ENCODE results near the gene CHRNG.
"Not testable (repeated sequence)": the region's sequence is repeated elsewhere in the genome, so short reads cannot be mapped to it uniquely, and the experiment has no call there.

CHRNG gene

GRCh38 chr2:232570481-232570880 is 31.0 kb downstream of the CHRNG start:
- ATAC-seq (replicated peaks; ENCODE audit: extremely low read depth, poor library complexity, severe bottlenecking); DNase-seq (ENCODE audit: low spot score in 2 of 2); H3K9me3 Mint-ChIP-seq; H3K4me1 Mint-ChIP-seq; H3K4me3 Mint-ChIP-seq; H3K27me3 Mint-ChIP-seq: not testable (repeated sequence)
- H3K36me3 Mint-ChIP-seq (ENCODE audit: insufficient read depth), result peaks cover 58% of the 10 kb centered on the region
- H3K27ac Mint-ChIP-seq (ENCODE audit: low read depth), result peak overlapping the region; percentile 44

GRCh38 chr2:232571026-232571474 is 31.6 kb downstream of the CHRNG start:
- peaks cover 53% of the 10 kb centered on the region for H3K36me3 Mint-ChIP-seq (ENCODE audit: insufficient read depth)
- no peaks in the 10 kb centered on the region for H3K27me3 Mint-ChIP-seq
- H3K27ac Mint-ChIP-seq (ENCODE audit: low read depth), result peak overlapping the region; percentile 44
- no peaks in the 10 kb centered on the region for H3K4me1 Mint-ChIP-seq
- H3K4me3 Mint-ChIP-seq, result no peak overlapping the region
- ATAC-seq (replicated peaks; ENCODE audit: extremely low read depth, poor library complexity, severe bottlenecking), result no peak
- no peaks in the 10 kb centered on the region for H3K9me3 Mint-ChIP-seq
- DNase-seq (ENCODE audit: low spot score in 2 of 2), result no peak

GRCh38 chr2:232573042-232573441 is 33.5 kb downstream of the CHRNG start:
- ATAC-seq (replicated peaks; ENCODE audit: extremely low read depth, poor library complexity, severe bottlenecking) (no peak), DNase-seq (ENCODE audit: low spot score in 2 of 2) (no peak)
- no peaks in the 10 kb centered on the region for H3K9me3 Mint-ChIP-seq
- no peak overlapping the region for H3K4me3 Mint-ChIP-seq
- H3K27me3 Mint-ChIP-seq, result no peaks in the 10 kb centered on the region
- H3K36me3 Mint-ChIP-seq (ENCODE audit: insufficient read depth), result peaks cover 37% of the 10 kb centered on the region
- H3K27ac Mint-ChIP-seq (ENCODE audit: low read depth), result no peak overlapping the region
- H3K4me1 Mint-ChIP-seq, result no peaks in the 10 kb centered on the region

- H3K4me3 Mint-ChIP-seq, result no peak overlapping the region
- H3K27ac Mint-ChIP-seq (ENCODE audit: low read depth), result no peak overlapping the region
- DNase-seq (ENCODE audit: low spot score in 2 of 2) (no peak), ATAC-seq (replicated peaks; ENCODE audit: extremely low read depth, poor library complexity, severe bottlenecking) (no peak)
- H3K9me3 Mint-ChIP-seq, result no peaks in the 10 kb centered on the region
- no peaks in the 10 kb centered on the region for H3K4me1 Mint-ChIP-seq
- H3K27me3 Mint-ChIP-seq, result no peaks in the 10 kb centered on the region
- H3K36me3 Mint-ChIP-seq (ENCODE audit: insufficient read depth), result peaks cover 29% of the 10 kb centered on the region
Measured at GRCh38 chr2:232573771-232574435, 34.4 kb downstream of the CHRNG start.

- DNase-seq (ENCODE audit: low spot score in 2 of 2) (no peak), ATAC-seq (replicated peaks; ENCODE audit: extremely low read depth, poor library complexity, severe bottlenecking) (no peak)
- no peaks in the 10 kb centered on the region for H3K9me3 Mint-ChIP-seq
- H3K4me1 Mint-ChIP-seq, result no peaks in the 10 kb centered on the region
- H3K36me3 Mint-ChIP-seq (ENCODE audit: insufficient read depth), result peaks cover 22% of the 10 kb centered on the region
- H3K27me3 Mint-ChIP-seq, result no peaks in the 10 kb centered on the region
- no peak overlapping the region for H3K4me3 Mint-ChIP-seq
- H3K27ac Mint-ChIP-seq (ENCODE audit: low read depth), result no peak overlapping the region
Measured at GRCh38 chr2:232574674-232575403, 35.3 kb downstream of the CHRNG start.

GRCh38 chr2:232575404-232575746 is 35.9 kb downstream of the CHRNG start:
- DNase-seq (ENCODE audit: low spot score in 2 of 2), result no peak
- H3K9me3 Mint-ChIP-seq, result no peaks in the 10 kb centered on the region
- no peak overlapping the region for H3K27ac Mint-ChIP-seq (ENCODE audit: low read depth)
- peaks cover 19% of the 10 kb centered on the region for H3K36me3 Mint-ChIP-seq (ENCODE audit: insufficient read depth)
- no peak for ATAC-seq (replicated peaks; ENCODE audit: extremely low read depth, poor library complexity, severe bottlenecking)
- no peaks in the 10 kb centered on the region for H3K27me3 Mint-ChIP-seq
- H3K4me3 Mint-ChIP-seq, result no peak overlapping the region
- no peaks in the 10 kb centered on the region for H3K4me1 Mint-ChIP-seq

GRCh38 chr2:232576995-232577394 is 37.5 kb downstream of the CHRNG start:
- no peak overlapping the region for H3K27ac Mint-ChIP-seq (ENCODE audit: low read depth)
- DNase-seq (ENCODE audit: low spot score in 2 of 2) (no peak), ATAC-seq (replicated peaks; ENCODE audit: extremely low read depth, poor library complexity, severe bottlenecking) (no peak)
- H3K27me3 Mint-ChIP-seq, result no peaks in the 10 kb centered on the region
- no peaks in the 10 kb centered on the region for H3K4me1 Mint-ChIP-seq
- H3K4me3 Mint-ChIP-seq, result no peak overlapping the region
- peaks cover 19% of the 10 kb centered on the region for H3K36me3 Mint-ChIP-seq (ENCODE audit: insufficient read depth)
- H3K9me3 Mint-ChIP-seq, result no peaks in the 10 kb centered on the region

GRCh38 chr2:232577841-232578240 is 38.3 kb downstream of the CHRNG start:
- Mint-ChIP-seq H3K36me3 (ENCODE audit: insufficient read depth) (peaks cover 20% of the 10 kb centered on the region), H3K4me3 (no peak overlapping the region), H3K27me3 (no peaks in the 10 kb centered on the region), H3K27ac (ENCODE audit: low read depth) (no peak overlapping the region), H3K4me1 (no peaks in the 10 kb centered on the region), H3K9me3 (no peaks in the 10 kb centered on the region)
- ATAC-seq (replicated peaks; ENCODE audit: extremely low read depth, poor library complexity, severe bottlenecking), result no peak
- no peak for DNase-seq (ENCODE audit: low spot score in 2 of 2)

- Mint-ChIP-seq H3K9me3 (no peaks in the 10 kb centered on the region), H3K36me3 (ENCODE audit: insufficient read depth) (peaks cover 18% of the 10 kb centered on the region), H3K4me3 (no peak overlapping the region), H3K4me1 (no peaks in the 10 kb centered on the region), H3K27me3 (no peaks in the 10 kb centered on the region), H3K27ac (ENCODE audit: low read depth) (no peak overlapping the region)
- DNase-seq (ENCODE audit: low spot score in 2 of 2) (no peak), ATAC-seq (replicated peaks; ENCODE audit: extremely low read depth, poor library complexity, severe bottlenecking) (no peak)
Measured at GRCh38 chr2:232578626-232579025, 39.1 kb downstream of the CHRNG start.

GRCh38 chr2:232580648-232580981 is 41.1 kb downstream of the CHRNG start:
- Mint-ChIP-seq H3K27me3 (no peaks in the 10 kb centered on the region), H3K4me3 (no peak overlapping the region), H3K4me1 (no peaks in the 10 kb centered on the region), H3K36me3 (ENCODE audit: insufficient read depth) (peaks cover 12% of the 10 kb centered on the region), H3K9me3 (no peaks in the 10 kb centered on the region), H3K27ac (ENCODE audit: low read depth) (no peak overlapping the region)
- ATAC-seq (replicated peaks; ENCODE audit: extremely low read depth, poor library complexity, severe bottlenecking), result no peak
- DNase-seq (ENCODE audit: low spot score in 2 of 2), result no peak

GRCh38 chr2:232581725-232582124 is 42.2 kb downstream of the CHRNG start:
- Mint-ChIP-seq H3K36me3 (ENCODE audit: insufficient read depth) (peaks cover 10% of the 10 kb centered on the region), H3K4me1 (no peaks in the 10 kb centered on the region), H3K27me3 (no peaks in the 10 kb centered on the region), H3K27ac (ENCODE audit: low read depth) (no peak overlapping the region), H3K4me3 (no peak overlapping the region), H3K9me3 (no peaks in the 10 kb centered on the region)
- DNase-seq (ENCODE audit: low spot score in 2 of 2) (no peak), ATAC-seq (replicated peaks; ENCODE audit: extremely low read depth, poor library complexity, severe bottlenecking) (no peak)

GRCh38 chr2:232584238-232584637 is 44.7 kb downstream of the CHRNG start:
- Mint-ChIP-seq H3K4me1 (no peaks in the 10 kb centered on the region), H3K4me3 (no peak overlapping the region), H3K9me3 (no peaks in the 10 kb centered on the region), H3K27me3 (no peaks in the 10 kb centered on the region), H3K36me3 (ENCODE audit: insufficient read depth) (peaks cover 10% of the 10 kb centered on the region), H3K27ac (ENCODE audit: low read depth) (no peak overlapping the region)
- no peak for DNase-seq (ENCODE audit: low spot score in 2 of 2)
- no peak for ATAC-seq (replicated peaks; ENCODE audit: extremely low read depth, poor library complexity, severe bottlenecking)

- Mint-ChIP-seq H3K36me3 (ENCODE audit: insufficient read depth) (peaks cover 4% of the 10 kb centered on the region), H3K4me1 (no peaks in the 10 kb centered on the region), H3K4me3 (no peak overlapping the region), H3K27me3 (no peaks in the 10 kb centered on the region), H3K27ac (ENCODE audit: low read depth) (no peak overlapping the region), H3K9me3 (no peaks in the 10 kb centered on the region)
- ATAC-seq (replicated peaks; ENCODE audit: extremely low read depth, poor library complexity, severe bottlenecking), result no peak
- no peak for DNase-seq (ENCODE audit: low spot score in 2 of 2)
Measured at GRCh38 chr2:232586943-232587505, 47.5 kb downstream of the CHRNG start.
